Right hindlimb (tissue), 1 donor: ENCODE measurements around the gene RPS4Y2.

Experiments
- DNase-seq: peaks from one replicate; pipeline ENCODE4 v3.0.0-alpha.2; 2018

Gene RPS4Y2

DNA sequence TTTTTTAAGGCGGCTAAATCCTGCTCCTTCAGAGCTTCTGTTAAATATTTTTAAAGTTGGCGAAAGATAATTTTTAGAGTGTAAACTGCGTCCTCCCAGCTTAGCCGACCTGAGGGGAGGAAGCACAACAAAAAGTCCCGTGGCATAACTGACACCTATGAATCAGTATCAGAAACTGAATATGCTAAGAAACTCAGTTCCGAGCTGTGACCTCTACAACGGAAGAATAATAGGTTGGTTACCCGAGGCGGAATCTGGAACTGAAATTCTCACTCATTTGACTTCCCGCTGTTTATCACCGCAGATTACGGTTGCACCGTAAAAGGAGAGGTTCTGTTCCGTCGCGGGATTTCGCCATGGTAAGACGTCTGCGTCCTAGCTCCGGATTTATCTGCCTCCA lies at the start of gene RPS4Y2:
Gene RPS4Y2, plus strand, starts transcription at position 301 of the 400 bp plus-strand sequence. Its CDS starts 56 bp downstream, at position 357.
- DNase-seq, result no peak

DNA sequence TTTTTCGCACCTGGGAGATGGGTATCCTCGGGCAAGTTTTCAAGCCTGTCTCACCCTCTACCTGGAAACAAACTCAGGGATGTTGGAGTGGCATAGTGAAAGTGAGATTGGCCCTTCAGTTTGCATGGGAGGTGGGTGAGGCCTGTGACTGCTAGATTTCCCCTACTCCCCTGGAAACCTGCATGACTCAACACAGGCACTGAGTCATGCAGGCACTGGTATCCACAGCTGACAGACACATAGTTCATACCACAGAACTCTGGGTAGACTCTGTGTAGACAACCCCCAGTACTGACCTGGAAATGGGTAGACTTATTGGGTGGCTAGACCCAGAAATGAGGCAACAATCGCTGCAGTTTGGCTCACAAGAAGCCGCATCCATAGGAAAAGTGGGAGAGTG lies 41.5 kb upstream of the RPS4Y2 start:
- DNase-seq, result no peak

GRCh38 chrY:20726184-20726907 lies 29.6 kb upstream of the RPS4Y2 start:
- no peak for DNase-seq

DNA sequence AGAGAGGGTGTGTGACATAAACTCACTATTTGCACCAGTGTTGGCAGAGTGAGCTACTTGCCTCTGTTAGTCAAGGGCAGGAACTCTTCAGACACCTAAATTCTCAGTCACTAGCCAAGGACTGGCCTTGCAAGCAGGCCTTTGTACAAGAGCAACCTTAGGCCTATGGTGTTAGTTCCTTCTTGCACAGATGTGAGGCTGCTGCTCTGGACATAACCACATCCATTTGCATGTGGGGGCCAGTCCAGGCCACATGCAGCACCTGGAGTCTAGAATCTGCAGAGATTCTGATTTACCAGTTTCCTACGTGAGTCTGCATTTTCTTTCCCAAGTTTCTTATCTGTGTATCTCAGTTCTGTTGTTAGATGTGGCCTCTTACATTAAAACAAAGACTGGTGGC lies 20.7 kb upstream of the RPS4Y2 start:
- no peak for DNase-seq

DNA sequence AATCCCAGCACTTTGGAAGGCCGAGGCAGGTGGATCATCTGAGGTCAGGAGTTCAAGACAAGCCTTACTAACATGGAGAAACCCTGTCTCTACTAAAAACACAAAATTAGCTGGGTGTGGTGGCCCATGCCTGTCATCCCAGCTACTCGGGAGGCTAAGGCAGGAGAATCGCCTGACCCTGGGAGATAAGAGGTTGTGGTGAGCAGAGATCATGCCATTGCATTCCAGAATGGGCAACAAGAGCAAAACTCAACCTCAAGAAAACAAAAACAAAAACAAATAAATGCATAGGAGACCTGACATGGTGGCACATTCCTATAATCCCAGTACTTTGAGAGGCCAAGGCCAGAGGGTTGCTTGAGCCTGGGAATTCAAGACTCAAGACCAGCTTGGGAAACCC lies 16.1 kb upstream of the RPS4Y2 start:
- no peak for DNase-seq

- no peak for DNase-seq
Observed at GRCh38 chrY:20740609-20741008, 15.3 kb upstream of the RPS4Y2 start.

DNA sequence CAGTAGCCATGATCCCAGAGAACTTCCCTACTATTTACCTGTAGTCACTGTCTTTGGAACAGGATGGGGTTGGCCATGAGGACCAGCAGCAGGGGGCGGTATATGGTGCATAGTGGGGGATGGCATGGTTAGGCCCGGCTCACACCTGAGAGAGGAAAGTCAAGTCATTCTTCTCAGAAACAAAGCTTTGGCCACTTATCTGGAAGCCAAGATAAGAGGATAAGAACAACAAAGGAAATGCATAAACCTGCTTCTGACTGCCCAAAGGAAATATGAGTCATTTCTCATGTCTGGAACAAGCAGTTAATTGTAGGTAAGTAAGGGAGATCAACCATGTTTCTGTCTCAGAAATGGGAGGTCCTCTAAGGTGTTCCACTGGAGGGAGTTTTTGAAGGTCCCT lies 10.8 kb upstream of the RPS4Y2 start:
- no peak for DNase-seq

DNA sequence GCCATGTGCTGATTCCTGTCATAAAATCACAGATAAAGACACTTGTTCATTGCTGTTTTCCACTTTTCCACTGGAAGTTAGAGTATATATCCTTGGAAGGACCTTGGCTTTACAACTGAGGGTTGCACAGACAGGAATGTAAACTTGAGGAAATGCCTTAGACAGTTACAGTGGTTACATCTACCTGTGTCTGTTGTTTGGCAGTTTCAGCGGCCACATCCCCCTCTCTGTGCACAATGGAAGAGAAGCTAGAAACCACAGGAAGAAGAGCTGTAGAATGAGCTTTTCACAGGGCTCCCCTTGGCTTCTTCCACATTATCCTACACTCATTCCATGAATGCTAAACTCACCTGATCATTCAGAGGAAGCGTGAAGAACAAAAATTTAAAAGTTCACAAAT lies 9.0 kb upstream of the RPS4Y2 start:
- no peak for DNase-seq

GRCh38 chrY:20763869-20764268 lies 8.0 kb downstream of the RPS4Y2 start:
- no peak for DNase-seq

DNA sequence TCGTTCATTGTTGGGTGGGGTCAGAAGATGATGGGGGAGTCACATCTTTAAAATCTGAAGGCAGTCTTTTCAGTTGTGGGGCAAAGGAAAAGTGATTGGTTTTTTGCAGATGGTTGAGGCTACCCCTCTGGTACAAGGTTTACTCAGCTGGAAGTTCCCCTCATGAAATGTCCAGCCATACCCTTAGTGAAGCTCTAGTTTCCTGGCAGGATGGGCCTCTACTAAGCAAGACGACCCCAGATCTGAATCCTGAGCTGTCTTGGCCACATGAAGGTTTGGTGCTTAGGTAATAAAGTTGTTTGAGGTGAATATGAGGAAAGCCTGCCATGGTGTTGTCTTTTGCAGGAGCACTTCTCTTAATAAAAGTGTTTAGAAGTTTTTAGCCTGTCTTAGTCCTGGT lies 9.2 kb downstream of the RPS4Y2 start:
- DNase-seq, result no peak

DNA sequence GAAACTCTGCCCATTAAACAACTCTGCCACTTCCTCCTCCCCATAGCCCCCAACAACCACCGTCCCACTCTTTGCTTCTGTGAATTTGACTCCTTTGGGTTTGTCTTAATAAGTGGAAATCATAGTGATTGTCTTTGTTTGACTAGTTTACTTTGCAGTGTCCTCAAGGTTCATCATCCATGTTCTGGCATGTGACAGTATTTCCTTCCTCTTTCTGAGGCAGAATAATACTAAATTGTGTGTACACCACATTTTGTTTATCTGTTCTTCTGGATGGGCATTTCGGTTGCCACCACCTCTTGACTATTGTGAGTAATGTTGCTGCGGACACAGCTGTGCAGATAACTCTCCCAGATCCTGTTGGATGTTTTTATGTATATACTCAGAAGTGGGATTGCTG lies 14.8 kb downstream of the RPS4Y2 start:
- no peak for DNase-seq

- DNase-seq, result no peak
Observed at GRCh38 chrY:20776104-20776503, 20.2 kb downstream of the RPS4Y2 start.

GRCh38 chrY:20780104-20780654 lies 24.3 kb downstream of the RPS4Y2 start:
- no peak for DNase-seq

GRCh38 chrY:20780776-20781175 lies 24.9 kb downstream of the RPS4Y2 start:
- DNase-seq, result no peak

- DNase-seq, result no peak
Observed at GRCh38 chrY:20781408-20781807, 25.5 kb downstream of the RPS4Y2 start.

- no peak for DNase-seq
Observed at GRCh38 chrY:20784965-20785364, 29.1 kb downstream of the RPS4Y2 start.

DNA sequence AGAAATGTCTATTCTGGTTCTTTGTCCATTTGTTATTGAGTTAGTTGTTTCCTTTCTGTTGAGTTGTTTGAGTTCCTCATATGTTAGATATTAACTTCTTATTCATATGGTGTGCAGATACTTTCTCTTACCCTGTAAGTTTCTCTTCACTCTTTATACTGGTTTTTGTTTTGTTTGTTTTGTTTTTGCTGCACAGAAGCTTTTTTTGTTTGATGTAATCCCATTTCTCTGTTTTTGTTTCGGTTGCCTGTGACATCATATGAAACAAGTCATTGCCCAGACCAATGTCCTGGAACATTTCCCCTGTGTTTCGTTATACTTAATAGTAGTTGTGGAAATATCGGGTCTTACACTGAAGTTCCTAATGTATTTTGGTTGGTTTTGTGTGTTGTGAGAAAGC lies 31.2 kb downstream of the RPS4Y2 start:
- no peak for DNase-seq

- DNase-seq, result no peak
Observed at GRCh38 chrY:20798351-20799049, 42.6 kb downstream of the RPS4Y2 start.

GRCh38 chrY:20802659-20803058 lies 46.8 kb downstream of the RPS4Y2 start:
- DNase-seq, result no peak

- no peak for DNase-seq
Observed at GRCh38 chrY:20806243-20806642, 50.3 kb downstream of the RPS4Y2 start.

DNA sequence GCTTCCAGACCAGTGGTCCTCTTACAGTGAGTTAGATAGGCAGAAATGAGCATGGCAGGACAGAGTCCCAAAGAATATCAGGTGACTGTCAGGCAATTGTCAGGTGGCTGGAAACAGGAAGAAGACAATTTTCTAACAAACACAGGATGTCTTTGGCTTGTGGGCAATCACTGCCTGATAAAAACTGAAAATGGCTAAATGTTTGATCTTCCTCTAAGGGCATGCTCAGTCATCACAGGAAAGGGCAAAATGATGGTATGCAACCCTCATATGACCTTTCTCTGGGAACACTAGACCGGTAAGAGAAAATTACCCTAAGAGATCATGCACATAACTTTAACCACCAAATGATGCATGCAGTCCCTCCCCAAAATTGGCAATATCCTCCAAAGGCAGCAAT lies 57.6 kb downstream of the RPS4Y2 start:
- DNase-seq, result no peak

- no peak for DNase-seq
Observed at GRCh38 chrY:20814794-20815193, 58.9 kb downstream of the RPS4Y2 start.

GRCh38 chrY:20817067-20817466 lies 61.2 kb downstream of the RPS4Y2 start:
- DNase-seq, result no peak
